C4-2B (cell line): ENCODE measurements around the gene GPR3.

Source experiments
- H3K27ac ChIP-seq: fragments of 450-650 bp; 2 replicates; pipeline ENCODE4 v1.5.1; 2017
- CTCF ChIP-seq: fragments of 450-650 bp; conservative IDR thresholded peaks from 2 replicates; pipeline ENCODE4 v1.5.1; 2017; ENCODE audit warnings: mild to moderate bottlenecking
- ZFX ChIP-seq: fragments of 450-650 bp; IDR thresholded peaks from 2 replicates; pipeline ENCODE4 v1.6.1; 2017

GPR3 gene

DNA sequence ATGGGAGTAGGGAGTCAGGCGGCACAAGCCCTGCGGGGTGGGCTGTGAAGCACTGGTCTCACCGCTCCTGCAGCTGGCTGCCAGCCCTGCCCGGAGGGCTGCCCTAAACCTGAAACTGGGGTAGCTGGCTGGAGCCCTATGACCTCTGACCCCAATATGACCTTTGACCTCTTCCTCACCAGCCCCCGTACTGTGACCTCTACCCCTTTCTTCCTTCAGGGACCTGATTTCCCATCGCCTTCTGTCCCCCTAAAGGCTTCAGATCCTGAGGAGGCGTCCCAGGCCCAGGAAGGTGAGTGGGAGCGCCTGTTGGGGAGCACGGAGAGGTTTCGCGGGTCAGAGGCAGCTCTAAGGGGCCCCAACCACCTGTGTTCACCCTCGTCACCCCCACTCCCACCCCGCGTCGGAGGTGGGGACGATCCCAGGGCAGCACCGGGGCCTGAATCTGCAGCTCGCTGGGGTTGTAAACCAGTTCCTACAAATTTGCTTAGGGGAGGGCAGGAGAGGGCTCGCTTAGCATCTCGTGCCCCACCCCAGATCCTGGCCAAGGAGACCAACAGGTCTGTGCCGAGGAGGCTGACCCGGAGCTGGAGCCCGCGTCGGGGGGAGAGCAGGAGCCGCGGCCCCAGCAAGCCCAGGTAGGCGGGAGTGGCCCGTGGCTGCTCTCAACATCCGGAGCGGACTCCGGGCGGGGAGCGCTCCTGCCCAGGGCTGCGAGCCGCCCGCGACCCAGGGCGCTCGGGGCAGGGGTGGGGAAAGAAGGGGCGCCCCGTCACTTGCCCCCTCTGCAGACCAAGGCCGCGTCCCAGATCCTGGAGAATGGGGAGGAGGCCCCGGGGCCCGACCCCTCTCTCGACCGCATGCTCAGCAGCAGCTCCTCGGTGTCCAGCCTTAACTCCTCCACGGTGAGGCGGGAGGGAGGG is 43.3 kb upstream of the GPR3 start:
- TF ChIP-seq CTCF (no peak), ZFX (no peak)
- peak overlapping the region; percentile 95 for H3K27ac ChIP-seq

GRCh38 chr1:27349784-27350662 is 42.4 kb upstream of the GPR3 start:
- TF ChIP-seq CTCF (no peak), ZFX (peak; percentile 73; the same call in 1 of the 2 replicates)
- H3K27ac ChIP-seq, result peak overlapping the region; percentile 95

- no peak for TF ChIP-seq CTCF
- no peak for TF ChIP-seq ZFX
- peak overlapping the region; percentile 95 for H3K27ac ChIP-seq
Measured at GRCh38 chr1:27350663-27351540, 41.5 kb upstream of the GPR3 start.

GRCh38 chr1:27351541-27352107 is 40.8 kb upstream of the GPR3 start:
- H3K27ac ChIP-seq, result no peak overlapping the region
- TF ChIP-seq CTCF, result no peak
- no peak for TF ChIP-seq ZFX

DNA sequence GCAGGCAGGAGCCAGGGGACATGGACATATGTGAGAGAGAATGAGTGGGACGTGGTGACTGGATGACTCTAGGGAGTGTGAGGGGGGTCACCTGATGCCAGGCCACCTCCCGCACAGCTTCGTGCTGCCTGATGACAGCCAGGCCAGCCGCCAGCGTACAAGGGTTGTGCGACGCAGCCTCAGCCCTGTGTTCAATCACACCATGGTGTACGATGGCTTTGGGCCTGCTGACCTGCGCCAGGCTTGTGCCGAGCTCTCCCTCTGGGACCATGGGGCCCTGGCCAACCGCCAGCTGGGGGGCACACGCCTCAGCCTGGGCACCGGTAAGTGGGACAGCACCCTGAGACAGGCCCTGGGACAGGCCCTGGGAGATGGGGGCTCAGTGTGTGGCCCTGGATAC is 39.3 kb upstream of the GPR3 start:
- no peak overlapping the region for H3K27ac ChIP-seq
- TF ChIP-seq ZFX (no peak), CTCF (no peak)

DNA sequence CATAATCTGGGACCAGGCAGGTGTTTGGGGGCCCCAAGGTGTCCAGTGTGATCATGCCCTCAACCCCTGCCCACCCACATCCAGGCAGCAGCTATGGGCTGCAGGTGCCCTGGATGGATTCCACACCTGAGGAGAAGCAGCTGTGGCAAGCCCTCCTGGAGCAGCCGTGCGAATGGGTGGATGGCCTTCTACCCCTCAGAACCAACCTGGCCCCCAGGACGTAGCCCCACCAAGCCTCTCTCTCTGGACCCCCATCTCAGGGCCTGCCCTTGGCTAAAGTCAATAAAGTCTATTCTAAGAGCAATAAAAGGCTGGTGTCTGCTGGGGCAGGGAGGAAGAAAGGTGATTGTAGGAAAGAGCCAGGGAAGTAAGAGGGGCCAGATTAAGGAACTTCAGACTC is 38.8 kb upstream of the GPR3 start:
- no peak overlapping the region for H3K27ac ChIP-seq
- TF ChIP-seq CTCF (no peak), ZFX (no peak)
